ENCODE data around the gene PRR33.

GRCh38 chr11:1854132-1854948, 37.4 kb downstream of the PRR33 start:
- TF ChIP-seq, protein P1, sequence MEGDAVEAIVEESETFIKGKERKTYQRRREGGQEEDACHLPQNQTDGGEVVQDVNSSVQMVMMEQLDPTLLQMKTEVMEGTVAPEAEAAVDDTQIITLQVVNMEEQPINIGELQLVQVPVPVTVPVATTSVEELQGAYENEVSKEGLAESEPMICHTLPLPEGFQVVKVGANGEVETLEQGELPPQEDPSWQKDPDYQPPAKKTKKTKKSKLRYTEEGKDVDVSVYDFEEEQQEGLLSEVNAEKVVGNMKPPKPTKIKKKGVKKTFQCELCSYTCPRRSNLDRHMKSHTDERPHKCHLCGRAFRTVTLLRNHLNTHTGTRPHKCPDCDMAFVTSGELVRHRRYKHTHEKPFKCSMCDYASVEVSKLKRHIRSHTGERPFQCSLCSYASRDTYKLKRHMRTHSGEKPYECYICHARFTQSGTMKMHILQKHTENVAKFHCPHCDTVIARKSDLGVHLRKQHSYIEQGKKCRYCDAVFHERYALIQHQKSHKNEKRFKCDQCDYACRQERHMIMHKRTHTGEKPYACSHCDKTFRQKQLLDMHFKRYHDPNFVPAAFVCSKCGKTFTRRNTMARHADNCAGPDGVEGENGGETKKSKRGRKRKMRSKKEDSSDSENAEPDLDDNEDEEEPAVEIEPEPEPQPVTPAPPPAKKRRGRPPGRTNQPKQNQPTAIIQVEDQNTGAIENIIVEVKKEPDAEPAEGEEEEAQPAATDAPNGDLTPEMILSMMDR (IDR thresholded peaks at IDR 0.05; ENCODE audit: low read depth, low read length, poor library complexity, severe bottlenecking), result no peak
- no peak for TF ChIP-seq EZH2phosphoT487 (IDR thresholded peaks at IDR 0.05; ENCODE audit: borderline replicate concordance, low read length)
